Globus pallidus (tissue), 1 donor: ENCODE measurements around the gene SIPA1L3.
"Not testable (repeated sequence)": the region's sequence is repeated elsewhere in the genome, so short reads cannot be mapped to it uniquely, and the experiment has no call there.

ENCODE experiments used
- DNase-seq: peaks from one replicate; pipeline ENCODE4 v3.0.0-alpha.2; 2015; ENCODE audit warnings: low spot score

SIPA1L3 gene, protein sequence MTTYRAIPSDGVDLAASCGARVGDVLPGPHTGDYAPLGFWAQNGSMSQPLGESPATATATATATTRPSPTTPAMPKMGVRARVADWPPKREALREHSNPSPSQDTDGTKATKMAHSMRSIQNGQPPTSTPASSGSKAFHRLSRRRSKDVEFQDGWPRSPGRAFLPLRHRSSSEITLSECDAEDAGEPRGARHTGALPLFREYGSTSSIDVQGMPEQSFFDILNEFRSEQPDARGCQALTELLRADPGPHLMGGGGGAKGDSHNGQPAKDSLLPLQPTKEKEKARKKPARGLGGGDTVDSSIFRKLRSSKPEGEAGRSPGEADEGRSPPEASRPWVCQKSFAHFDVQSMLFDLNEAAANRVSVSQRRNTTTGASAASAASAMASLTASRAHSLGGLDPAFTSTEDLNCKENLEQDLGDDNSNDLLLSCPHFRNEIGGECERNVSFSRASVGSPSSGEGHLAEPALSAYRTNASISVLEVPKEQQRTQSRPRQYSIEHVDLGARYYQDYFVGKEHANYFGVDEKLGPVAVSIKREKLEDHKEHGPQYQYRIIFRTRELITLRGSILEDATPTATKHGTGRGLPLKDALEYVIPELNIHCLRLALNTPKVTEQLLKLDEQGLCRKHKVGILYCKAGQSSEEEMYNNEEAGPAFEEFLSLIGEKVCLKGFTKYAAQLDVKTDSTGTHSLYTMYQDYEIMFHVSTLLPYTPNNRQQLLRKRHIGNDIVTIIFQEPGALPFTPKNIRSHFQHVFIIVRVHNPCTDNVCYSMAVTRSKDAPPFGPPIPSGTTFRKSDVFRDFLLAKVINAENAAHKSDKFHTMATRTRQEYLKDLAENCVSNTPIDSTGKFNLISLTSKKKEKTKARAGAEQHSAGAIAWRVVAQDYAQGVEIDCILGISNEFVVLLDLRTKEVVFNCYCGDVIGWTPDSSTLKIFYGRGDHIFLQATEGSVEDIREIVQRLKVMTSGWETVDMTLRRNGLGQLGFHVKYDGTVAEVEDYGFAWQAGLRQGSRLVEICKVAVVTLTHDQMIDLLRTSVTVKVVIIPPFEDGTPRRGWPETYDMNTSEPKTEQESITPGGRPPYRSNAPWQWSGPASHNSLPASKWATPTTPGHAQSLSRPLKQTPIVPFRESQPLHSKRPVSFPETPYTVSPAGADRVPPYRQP (N-terminal part only)

GRCh38 chr19:37906869-37907734 lies at the start of gene SIPA1L3:
Gene SIPA1L3, plus strand, starts transcription at chr19:37907208. Its CDS starts 174,358 bp downstream, at chr19:38081566.
- DNase-seq, result peak; percentile 93

- DNase-seq, result no peak
These were observed 42.5 kb upstream of the SIPA1L3 start for GRCh38 chr19:37864501-37864900.

GRCh38 chr19:37865930-37866329 lies 41.1 kb upstream of the SIPA1L3 start:
- not testable (repeated sequence) for DNase-seq

GRCh38 chr19:37867831-37868230 lies 39.2 kb upstream of the SIPA1L3 start:
- DNase-seq, result no peak

- DNase-seq, result no peak
These were observed 37.2 kb upstream of the SIPA1L3 start for GRCh38 chr19:37869766-37870340.

DNA sequence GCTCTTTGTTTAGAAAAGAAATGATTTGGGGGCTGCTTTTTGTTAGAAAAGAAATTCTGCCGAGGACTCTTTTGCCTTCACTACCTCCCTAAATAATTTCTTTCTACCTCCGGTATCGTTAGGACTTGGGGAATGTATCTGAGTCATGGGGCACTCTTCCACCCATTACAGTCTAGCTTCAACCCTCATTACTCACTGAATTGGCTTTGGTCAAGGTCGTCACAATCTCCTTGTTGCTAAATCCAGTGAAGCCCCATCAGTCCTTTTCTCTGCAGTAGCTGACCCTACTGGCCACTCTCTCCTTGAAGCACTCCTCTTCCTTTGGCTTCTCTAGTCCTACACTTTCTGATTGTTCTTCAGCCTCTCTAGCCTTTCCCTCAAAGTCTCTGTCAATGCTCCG lies 34.6 kb upstream of the SIPA1L3 start:
- no peak for DNase-seq

GRCh38 chr19:37874784-37875183 lies 32.2 kb upstream of the SIPA1L3 start:
- DNase-seq, result no peak

DNA sequence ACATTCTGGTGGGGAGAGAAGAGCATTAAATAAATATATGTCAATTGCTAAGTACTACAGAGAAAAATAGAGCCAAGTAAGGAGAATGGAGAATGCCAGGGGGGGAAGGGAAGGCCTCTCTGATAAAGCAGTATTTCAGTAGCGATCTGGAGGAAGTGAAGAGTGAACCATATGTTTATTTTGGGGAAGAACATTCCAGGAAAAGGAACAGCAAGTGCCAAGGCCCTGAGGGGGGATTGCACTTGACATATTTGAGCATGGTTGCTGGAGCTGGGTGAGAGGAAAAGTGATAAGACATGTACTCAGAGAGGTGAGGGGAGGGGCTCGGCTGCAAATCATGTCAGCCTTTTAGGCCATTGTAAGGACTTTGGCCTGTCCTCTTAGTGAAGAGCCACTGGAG lies 31.0 kb upstream of the SIPA1L3 start:
- DNase-seq, result no peak

DNA sequence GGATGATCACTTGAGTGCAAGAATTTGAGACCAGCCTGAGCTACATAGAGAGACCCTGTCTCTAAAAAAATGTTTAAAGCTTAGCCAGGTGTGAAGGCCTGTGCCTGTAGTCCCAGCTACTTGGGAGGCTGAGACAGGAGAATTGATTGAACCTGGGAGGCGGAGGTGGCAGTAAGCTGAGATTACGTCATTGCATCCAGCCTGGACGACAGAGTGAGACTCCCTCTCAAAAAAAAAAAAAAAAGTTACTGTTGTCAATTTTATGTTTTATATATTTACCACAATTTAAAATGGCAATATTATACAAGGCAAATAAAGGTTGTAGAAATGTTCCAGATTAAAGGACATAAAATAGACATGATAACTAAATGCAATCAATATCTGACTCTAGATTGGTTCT lies 29.9 kb upstream of the SIPA1L3 start:
- DNase-seq, result no peak

DNA sequence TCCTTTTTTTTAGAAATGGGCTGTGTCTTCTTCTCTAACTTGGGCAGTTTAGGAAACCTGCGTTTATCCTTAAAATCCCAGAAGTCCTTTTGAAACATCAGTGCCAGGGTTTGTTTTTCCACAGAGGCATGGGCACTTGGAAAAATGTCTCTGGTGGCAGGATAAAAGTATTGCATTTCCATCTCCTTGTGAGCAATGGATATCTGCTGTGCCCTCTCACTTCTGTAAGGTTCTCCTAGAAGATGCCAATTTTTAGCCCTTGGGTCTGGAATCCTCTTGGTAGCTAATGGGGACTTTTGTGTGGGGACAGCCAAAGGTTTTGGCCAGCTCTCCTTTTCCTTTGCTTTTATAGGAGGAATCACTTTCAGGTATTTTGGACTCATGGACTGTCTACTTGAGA lies 21.6 kb upstream of the SIPA1L3 start:
- no peak for DNase-seq

DNA sequence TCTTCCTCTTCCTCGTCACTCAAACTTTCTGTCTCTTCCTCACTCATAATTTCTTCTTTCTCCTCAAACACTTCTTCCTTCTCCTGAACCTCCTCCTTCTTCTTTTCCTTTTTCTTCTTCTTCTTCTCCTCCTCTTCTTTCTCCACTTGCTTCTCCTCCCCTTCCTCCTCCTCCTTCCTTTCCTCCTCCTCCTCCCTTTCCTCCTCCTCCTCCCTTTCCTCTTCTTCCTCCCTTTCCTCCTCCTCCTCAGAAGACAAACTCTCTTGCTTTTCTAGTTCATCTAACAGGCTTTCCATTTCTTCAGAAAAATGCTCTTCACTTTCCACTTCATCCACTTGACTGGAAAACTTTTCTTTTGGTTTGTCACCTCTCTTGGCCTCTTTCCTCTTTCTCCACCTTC lies 20.4 kb upstream of the SIPA1L3 start:
- no peak for DNase-seq

DNA sequence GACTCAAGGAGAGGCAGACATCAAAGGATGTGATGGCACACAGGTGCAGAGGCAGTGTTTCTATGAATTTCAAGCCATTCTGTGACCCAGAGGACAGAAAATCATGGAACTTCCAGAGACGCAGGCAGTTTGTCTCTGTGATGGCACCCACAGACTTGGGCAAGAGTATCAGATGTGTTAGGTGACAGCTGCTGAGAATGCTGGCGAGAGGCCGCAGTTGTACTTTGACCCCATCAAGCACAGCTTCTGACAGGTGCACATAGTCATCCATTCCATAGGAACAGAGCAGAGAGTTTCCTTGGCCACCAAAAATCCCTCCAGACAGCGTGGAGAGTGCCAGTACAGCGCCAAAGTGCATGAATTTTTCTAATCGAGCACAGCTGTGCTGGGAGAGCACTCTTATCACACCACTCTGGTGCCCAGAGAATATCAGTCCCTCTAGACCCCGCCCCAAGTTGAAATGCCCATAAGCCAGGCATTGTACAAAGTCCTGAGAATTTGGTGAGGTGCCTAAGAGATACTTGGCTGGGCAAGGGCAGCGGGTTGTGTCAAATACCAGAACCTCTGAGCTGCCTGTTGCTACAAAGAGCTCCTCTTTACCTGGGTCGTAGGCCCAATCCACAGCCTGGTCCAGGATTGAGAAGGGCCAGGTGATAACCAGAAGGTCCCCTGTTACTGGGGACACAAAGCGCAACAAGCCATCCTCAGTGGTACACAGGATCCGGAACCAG lies 13.0 kb upstream of the SIPA1L3 start:
- no peak for DNase-seq

DNA sequence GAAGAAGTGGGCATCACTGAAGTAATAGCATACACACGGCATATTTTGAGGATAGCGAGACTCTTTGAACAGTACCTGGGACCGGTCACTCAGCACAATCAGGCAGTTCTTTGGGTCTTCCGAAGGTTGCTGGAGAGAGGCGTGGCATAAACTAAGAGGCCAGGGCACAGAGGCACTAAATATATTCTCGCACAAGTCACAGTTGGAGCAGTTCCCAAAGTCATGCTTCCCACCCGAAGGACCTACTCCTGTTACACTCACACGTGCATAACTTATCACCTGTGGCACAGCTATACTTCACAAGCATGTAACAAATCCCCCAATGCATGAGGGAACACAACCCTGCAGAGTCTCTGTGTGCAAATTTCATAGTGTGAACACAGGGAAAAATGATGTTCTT lies 10.8 kb upstream of the SIPA1L3 start:
- no peak for DNase-seq

DNA sequence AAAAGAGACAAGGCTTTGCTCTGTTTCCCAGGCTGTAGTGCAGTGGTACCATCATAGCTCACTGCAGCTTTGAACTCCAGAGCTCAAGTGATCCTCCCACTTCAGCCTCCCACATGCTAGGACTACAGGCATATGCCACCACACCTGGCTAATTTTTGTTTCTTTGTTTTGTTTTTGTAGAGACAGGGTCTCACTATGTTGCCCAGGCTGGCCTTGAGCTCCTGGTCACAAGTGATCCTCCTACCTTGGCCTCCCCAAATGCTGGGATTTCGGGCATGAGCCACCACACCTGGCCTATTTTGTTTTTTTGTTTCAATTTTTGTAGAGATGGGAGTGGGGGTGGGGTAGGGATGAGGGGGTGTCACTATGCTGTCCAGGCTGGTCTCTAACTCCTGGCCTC lies 7.6 kb upstream of the SIPA1L3 start:
- no peak for DNase-seq

DNA sequence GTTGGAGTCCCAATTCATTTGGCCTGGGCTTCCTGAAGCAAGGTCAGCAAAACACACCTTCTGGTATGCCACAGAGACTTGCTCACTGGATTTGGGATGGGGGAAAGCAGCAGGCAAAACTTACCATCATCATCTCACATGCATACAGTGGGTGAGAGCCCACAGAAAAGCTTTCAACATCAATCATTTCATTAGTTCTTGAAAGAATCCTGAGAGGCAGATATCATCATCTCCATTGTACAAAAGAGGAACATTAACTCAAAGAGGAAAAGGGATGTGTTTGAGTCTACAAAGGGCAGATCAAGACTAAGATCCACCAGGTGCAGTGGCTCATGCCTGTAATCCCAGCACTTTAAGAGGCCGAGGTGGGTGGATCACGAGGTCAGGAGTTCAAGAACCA lies 7.0 kb upstream of the SIPA1L3 start:
- no peak for DNase-seq

GRCh38 chr19:37902668-37903067 lies 4.3 kb upstream of the SIPA1L3 start:
- DNase-seq, result peak; percentile 69

DNA sequence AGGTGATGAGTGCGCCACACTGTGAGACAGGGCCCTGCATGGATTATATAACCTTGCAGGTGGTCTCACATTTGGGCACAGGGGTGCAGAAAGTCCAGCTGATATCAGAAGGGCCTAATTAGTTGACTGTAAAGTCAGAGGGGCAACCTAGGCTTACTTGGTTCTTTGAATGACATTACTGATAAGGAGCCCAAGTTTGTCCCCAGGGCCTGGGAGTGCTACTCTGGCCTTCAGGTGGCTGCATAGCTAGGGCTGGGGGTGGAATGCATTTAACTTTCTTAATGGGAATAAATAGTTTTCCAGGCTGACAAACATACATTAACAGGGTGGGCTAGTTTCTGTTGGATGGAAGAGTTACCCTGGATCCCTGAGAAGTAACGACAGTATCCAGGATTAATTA lies 3.9 kb upstream of the SIPA1L3 start:
- no peak for DNase-seq

DNA sequence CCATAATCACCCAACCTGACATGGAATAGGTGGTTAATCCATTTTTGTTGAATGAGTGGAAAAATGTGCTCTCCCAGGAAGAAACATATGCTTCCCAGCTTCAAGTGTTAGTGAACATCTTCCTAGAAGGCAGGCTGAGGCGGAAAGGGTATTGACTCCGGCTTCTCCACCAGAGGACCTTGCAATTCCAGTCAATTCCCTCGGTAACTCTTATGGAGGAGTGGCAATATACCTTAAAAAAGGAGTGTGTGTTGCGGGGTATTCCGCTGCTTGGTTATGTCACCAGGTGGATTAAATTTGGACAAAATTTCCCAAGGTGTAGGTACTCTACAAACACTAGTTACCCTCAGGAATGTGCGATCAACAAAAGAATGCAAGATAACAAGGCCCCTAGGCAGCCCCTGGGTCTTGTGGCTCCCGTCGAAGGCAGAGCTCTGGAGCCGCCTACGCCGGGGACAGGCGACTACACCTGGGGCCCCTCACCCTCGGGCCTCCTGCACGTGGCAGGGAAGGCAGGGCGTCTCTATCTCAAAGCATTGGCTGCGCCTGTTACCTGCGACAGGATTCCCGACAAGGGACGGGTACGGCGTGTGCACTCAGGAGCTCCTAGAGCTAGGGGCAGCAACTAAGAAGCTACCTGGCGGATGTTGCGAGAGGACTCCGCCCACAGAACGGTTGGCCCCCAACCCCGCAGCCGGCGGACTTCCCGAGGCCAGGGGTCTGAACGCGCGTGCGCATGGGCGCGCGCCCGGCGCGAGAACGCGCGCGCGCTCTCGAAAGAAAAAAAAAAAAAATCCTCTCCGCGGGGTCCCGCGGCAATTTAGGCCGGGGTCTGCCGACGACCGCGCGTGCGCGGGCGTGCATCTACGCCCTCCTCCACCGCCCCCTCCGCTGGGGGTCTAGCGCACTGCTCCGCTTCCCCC lies 801 bp upstream of the SIPA1L3 start, which contains the start of gene WDR87:
TSS of gene WDR87 (minus strand) at position 649 of the 923 bp plus-strand sequence. CDS start 8,355 bp downstream, outside the sequence.
- DNase-seq, result peak; percentile 20
